HepG2 (cell line): ENCODE measurements around the gene TEKT2. TPM values are rescaled to one million over a fixed set of nuclear protein-coding genes. Genes with fewer than 3 reads are reported as not detected.

Experiments used
- ATAC-seq: fragments of 200-7000 bp; cut with Tn5 transposase; 3 replicates; pipeline ENCODE4 v1.9.1; 2020; ENCODE audit warnings: mild to moderate bottlenecking, moderate library complexity
- BruUV-seq: library from RNA; stranded (reverse); fragments of 400-500 nt; replicated peaks from 2 replicates; lab custom pipeline; 2021; lab: Mats Ljungman, UMichigan
- CTCF ChIA-PET: fragments of 300-600 bp; formaldehyde crosslinking; extraction: SDS; loops from one replicate; lab custom pipeline; 2021; ENCODE audit warnings: low total read pairs, inconsistent platforms, low intra/inter-chr PET ratio; lab: Yijun Ruan, JAX
- POLR2A ChIA-PET: fragments of 350-600 bp; sonication (Branson Sonifier 250); formaldehyde crosslinking; loops from one replicate; lab custom pipeline; 2020; ENCODE audit warnings: antibody characterized with exemption, inconsistent platforms; lab: Yijun Ruan, JAX
- DNase-seq: peaks from one replicate; pipeline ENCODE4 v3.0.0-alpha.2; 2015; ENCODE audit warnings: low spot score
- FAIRE-seq: peaks from 3 replicates; lab custom pipeline; 2011; peaks lifted over from hg19 to GRCh38; lab: Jason Lieb, UNC
- H2AFZ ChIP-seq: one replicate; pipeline ENCODE4 v1.6.1; 2011; ENCODE audit warnings: low read length, inconsistent platforms
- H3K27ac ChIP-seq: fragments of 300-600 bp; 3 replicates; pipeline ENCODE4 v1.8.0; 2011; ENCODE audit warnings: mixed run types, mild to moderate bottlenecking, mixed read lengths, low read length, inconsistent platforms; ENCODE audit not compliant: insufficient read depth; ENCODE audit errors: extremely low read length
- H3K27me3 ChIP-seq, 2 experiments: fragments of 200-600 bp in 1 of 2; 2 replicates in 1 of 2; 3 replicates in 1 of 2; pipeline versions ENCODE4 v1.6.0 to v1.8.0; 2011; ENCODE audit warnings: low read length in 2 of 2, mild to moderate bottlenecking in 2 of 2, moderate library complexity in 2 of 2, inconsistent platforms in 1 of 2; ENCODE audit not compliant: insufficient read depth in 2 of 2, control insufficient read depth in 1 of 2
- H3K36me3 ChIP-seq, 2 experiments: fragments of 200-600 bp in 1 of 2; replicated peaks in 1 of 2; 2 replicates in 1 of 2; 3 replicates in 1 of 2; pipeline versions ENCODE4 v1.5.1 to v1.8.0; 2011; ENCODE audit warnings: low read length in 2 of 2, inconsistent platforms in 1 of 2; ENCODE audit not compliant: insufficient read depth in 2 of 2, control insufficient read depth in 1 of 2
- H3K4me1 ChIP-seq: 2 replicates; pipeline ENCODE4 v1.5.1; 2012; ENCODE audit warnings: low read length, inconsistent platforms; ENCODE audit not compliant: insufficient read depth
- H3K4me2 ChIP-seq: 2 replicates; pipeline ENCODE4 v1.6.0; 2011; ENCODE audit warnings: low read depth, low read length, inconsistent platforms
- H3K4me3 ChIP-seq, 3 experiments: fragments of 200-600 bp in 1 of 3; sonication (generic), shearing (Covaris generic) in 1 of 3; replicated peaks in 1 of 3; 2 replicates each; pipeline ENCODE4 v1.5.1; 2011 to 2016; ENCODE audit warnings: low read length in 3 of 3, inconsistent platforms in 2 of 3, low read depth in 2 of 3, mild to moderate bottlenecking in 2 of 3, control low read depth in 1 of 3, mixed read lengths in 1 of 3; ENCODE audit not compliant: insufficient read depth in 1 of 3
- H3K79me2 ChIP-seq: one replicate; pipeline ENCODE4 v1.6.1; 2011; ENCODE audit warnings: low read length, inconsistent platforms; ENCODE audit not compliant: insufficient read depth
- H3K9ac ChIP-seq: 2 replicates; pipeline ENCODE4 v1.6.0; 2011; ENCODE audit warnings: mild to moderate bottlenecking, low read depth, low read length, inconsistent platforms; ENCODE audit not compliant: insufficient read depth
- H3K9me3 ChIP-seq: 2 replicates; pipeline ENCODE4 v1.5.1; 2012; ENCODE audit warnings: mild to moderate bottlenecking, low read length
- H4K20me1 ChIP-seq: 2 replicates; pipeline ENCODE4 v1.6.0; 2011; ENCODE audit warnings: inconsistent platforms, mild to moderate bottlenecking, low read length, moderate library complexity; ENCODE audit not compliant: insufficient read depth
- BHLHE40 ChIP-seq: IDR thresholded peaks from 2 replicates; pipeline ENCODE4 v1.6.1; 2011; ENCODE audit warnings: low read length, improper control_type of control experiment
- BORCS8-MEF2B ChIP-seq: sonication (generic); formaldehyde crosslinking; IDR thresholded peaks from 2 replicates; pipeline ENCODE4 v1.8.0; 2022; ENCODE audit warnings: mild to moderate bottlenecking, missing genetic modification reagents
- MTA3 ChIP-seq: sonication (generic); formaldehyde crosslinking; IDR thresholded peaks from 2 replicates; pipeline ENCODE4 v1.4.0; 2020; ENCODE audit warnings: missing genetic modification reagents
- PAWR ChIP-seq: sonication (generic); formaldehyde crosslinking; IDR thresholded peaks from 2 replicates; pipeline ENCODE4 v1.4.0; 2020; ENCODE audit warnings: missing genetic modification reagents, mild to moderate bottlenecking, borderline replicate concordance
- RARA ChIP-seq: IDR thresholded peaks from 2 replicates; pipeline ENCODE4 v1.6.1; 2016; ENCODE audit warnings: missing genetic modification reagents, missing compliant biosample characterization
- REL ChIP-seq: sonication (generic); formaldehyde crosslinking; conservative IDR thresholded peaks from 2 replicates; pipeline ENCODE4 v1.8.0; 2022; ENCODE audit warnings: mild to moderate bottlenecking, missing genetic modification reagents, moderate library complexity
- SP4 ChIP-seq: sonication (generic); formaldehyde crosslinking; IDR thresholded peaks from 2 replicates; pipeline ENCODE4 v1.8.1; 2023; ENCODE audit warnings: mild to moderate bottlenecking, missing genetic modification reagents
- ZBTB38 ChIP-seq: sonication (generic); formaldehyde crosslinking; IDR thresholded peaks from 2 replicates; pipeline ENCODE4 v1.5.1; 2020; ENCODE audit warnings: mild to moderate bottlenecking, missing genetic modification reagents
- ZC3H4 ChIP-seq: sonication (generic); formaldehyde crosslinking; IDR thresholded peaks from 2 replicates; pipeline ENCODE4 v1.4.0; 2020; ENCODE audit warnings: missing genetic modification reagents, borderline replicate concordance
- ZNF564 ChIP-seq: sonication (generic); formaldehyde crosslinking; IDR thresholded peaks from 2 replicates; pipeline ENCODE4 v1.8.1; 2023; ENCODE audit warnings: mild to moderate bottlenecking, missing genetic modification reagents
- ZNF629 ChIP-seq: sonication (generic); formaldehyde crosslinking; conservative IDR thresholded peaks from 2 replicates; pipeline ENCODE4 v1.5.0; 2020; ENCODE audit warnings: missing genetic modification reagents
- ZSCAN30 ChIP-seq: sonication (generic); formaldehyde crosslinking; IDR thresholded peaks from 2 replicates; pipeline ENCODE4 v1.5.0; 2020; ENCODE audit warnings: mild to moderate bottlenecking, missing genetic modification reagents
- WGBS: methylation state at CpG from one replicate; pipeline ENCODE4 v1.1.6; 2017; ENCODE audit warnings: low lambda C conversion rate; 5-methylcytosine and 5-hydroxymethylcytosine counted together
- in situ Hi-C: cut with HindIII; loops from 2 replicates; pipeline ENCODE4 v1.10.0; 2017; ENCODE audit warnings: low pct_unique_long_range_greater_than_20kb; ENCODE audit not compliant: extremely low pct_ligation_motif_present
- intact Hi-C: fragments of 100-400 bp; cut with micrococcal nuclease; formaldehyde crosslinking; loops from one replicate; pipeline ENCODE4 v1.10.0; 2022; ENCODE audit not compliant: unreplicated experiment
- polyA plus RNA-seq, 8 experiments: library from polyadenylated mRNA; depleted of rRNA in 3 of 8; stranded (reverse) in 7 of 8; unstranded in 1 of 8; fragments of >200 nt; fragmentation: Illumina TruSeq in 4 of 8; extraction: Trizol in 4 of 8; gene quantifications; 2 replicates each; pipeline versions ENCODE4 v1.2.1 to v1.2.3, GENCODE V29; 2011 to 2016; ENCODE audit warnings: low read depth in 4 of 8, missing spikeins in 1 of 8, mixed read lengths in 1 of 8; ENCODE audit not compliant: insufficient read depth in 1 of 8
- total RNA-seq, 5 experiments: library from RNA; depleted of rRNA; stranded (reverse); fragments of >200 nt; fragmentation: Illumina TruSeq; extraction: Trizol; gene quantifications; 2 replicates each; pipeline ENCODE4 v1.2.3, GENCODE V29; 2016; ENCODE audit warnings: low read depth in 1 of 5
- TF ChIP-seq, protein P1 (sequence below): sonication (generic); formaldehyde crosslinking; IDR thresholded peaks from 2 replicates; pipeline ENCODE4 v1.4.0; 2020; ENCODE audit warnings: mild to moderate bottlenecking, missing genetic modification reagents
- TF ChIP-seq, protein P2 (sequence below), 2 experiments: sonication (generic) in 1 of 2; formaldehyde crosslinking in 1 of 2; IDR thresholded peaks; 2 replicates each; pipeline versions ENCODE4 v1.4.0 to v1.6.1; 2016 to 2020; ENCODE audit warnings: borderline replicate concordance in 1 of 2, low read depth in 1 of 2, mild to moderate bottlenecking in 1 of 2, missing genetic modification reagents in 1 of 2
- TF ChIP-seq, protein P3 (sequence below): sonication (generic); formaldehyde crosslinking; IDR thresholded peaks from 2 replicates; pipeline ENCODE4 v1.4.0; 2020; ENCODE audit warnings: missing genetic modification reagents

Gene TEKT2
- total and polyA plus RNA-seq, 2 of the 13 experiments (the other 11 are each of a cell fraction or from before 2014, with no cell fraction given): 0.31 to 0.38 TPM

DNA sequence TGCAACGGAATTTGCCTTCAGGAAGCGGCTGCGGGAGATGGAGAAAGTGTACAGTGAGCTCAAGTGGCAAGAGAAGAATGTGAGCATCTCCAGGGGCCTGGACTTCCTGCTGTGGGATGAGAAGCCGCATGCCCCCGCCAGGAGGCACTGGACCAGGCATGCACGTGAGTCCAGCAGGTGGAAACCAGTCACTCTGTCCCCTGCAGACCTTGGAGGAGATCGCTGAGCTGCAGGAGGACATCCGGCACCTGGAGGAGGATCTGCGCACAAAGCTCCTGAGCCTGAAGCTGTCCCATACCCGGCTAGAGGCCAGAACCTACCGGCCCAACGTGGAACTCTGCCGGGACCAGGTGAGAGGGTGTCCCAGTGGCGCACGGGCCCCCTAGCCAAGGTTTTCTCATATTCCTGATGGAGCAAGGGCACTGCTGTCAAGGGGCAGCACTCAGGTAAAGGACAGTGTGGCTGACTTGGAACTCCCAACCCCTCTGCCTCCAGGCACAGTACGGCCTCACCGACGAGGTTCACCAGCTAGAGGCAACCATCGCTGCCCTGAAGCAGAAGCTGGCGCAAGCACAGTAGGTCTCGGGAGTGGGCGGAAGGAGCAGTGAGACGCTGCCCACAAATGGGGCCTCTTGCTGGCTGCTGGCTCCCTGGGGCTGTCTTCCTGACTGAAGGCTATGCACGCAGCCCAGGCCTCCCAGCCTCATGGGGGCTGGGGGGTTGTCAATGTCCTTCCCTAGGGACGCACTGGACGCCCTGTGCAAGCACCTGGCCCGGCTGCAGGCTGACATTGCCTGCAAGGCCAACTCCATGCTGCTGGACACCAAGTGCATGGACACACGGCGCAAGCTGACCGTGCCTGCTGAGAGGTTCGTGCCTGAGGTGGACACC, 3.6 kb downstream of the TEKT2 start:
- DNase-seq (no peak), FAIRE-seq (no peak), ATAC-seq (no peak)
- Histone ChIP-seq H3K9ac (peak overlapping the region; percentile 81; the same call in 1 of the 2 replicates), H3K4me3 (peak overlapping the region in 1 of 3 experiments; percentile 96; a peak in 2 of 6 replicates), H3K9me3 (no peaks in the 10 kb centered on the region), H2AFZ (no peak overlapping the region), H3K79me2 (peaks cover 21% of the 10 kb centered on the region), H3K27ac (no peak overlapping the region), H3K4me2 (0 out of 2 replicates have a peak overlapping the region, but pooled peaks have one; percentile 100), H3K27me3 (peaks cover 0 to 2% of the 10 kb centered on the region in 2 experiments; a peak in 1 of 5 replicates), H4K20me1 (no peaks in the 10 kb centered on the region), H3K36me3 (peaks cover 10 to 16% of the 10 kb centered on the region in 2 experiments; a peak in 4 of 5 replicates), H3K4me1 (peaks cover 24% of the 10 kb centered on the region)
- intact Hi-C loops: no loop called here
- 78% methylated on average over 16 of the region's 31 CpGs for WGBS
- CTCF ChIA-PET: no interaction called here
- in situ Hi-C loops: no loop called here
- POLR2A ChIA-PET: interaction anchor here (1.8 kb wide), 1 partner anchor 314 kb away, joined by 5 read pairs; no protein-coding TSS in a partner anchor
- no TSS peak for BruUV-seq
- TF ChIP-seq RARA: no peak
- TF ChIP-seq PAWR (CRISPR knock-in tag): no peak
- TF ChIP-seq ZNF629: no peak
- TF ChIP-seq ZC3H4 (CRISPR knock-in tag): 0 out of 2 replicates have a peak, but pooled peaks have one; percentile 38
- TF ChIP-seq, protein P1, sequence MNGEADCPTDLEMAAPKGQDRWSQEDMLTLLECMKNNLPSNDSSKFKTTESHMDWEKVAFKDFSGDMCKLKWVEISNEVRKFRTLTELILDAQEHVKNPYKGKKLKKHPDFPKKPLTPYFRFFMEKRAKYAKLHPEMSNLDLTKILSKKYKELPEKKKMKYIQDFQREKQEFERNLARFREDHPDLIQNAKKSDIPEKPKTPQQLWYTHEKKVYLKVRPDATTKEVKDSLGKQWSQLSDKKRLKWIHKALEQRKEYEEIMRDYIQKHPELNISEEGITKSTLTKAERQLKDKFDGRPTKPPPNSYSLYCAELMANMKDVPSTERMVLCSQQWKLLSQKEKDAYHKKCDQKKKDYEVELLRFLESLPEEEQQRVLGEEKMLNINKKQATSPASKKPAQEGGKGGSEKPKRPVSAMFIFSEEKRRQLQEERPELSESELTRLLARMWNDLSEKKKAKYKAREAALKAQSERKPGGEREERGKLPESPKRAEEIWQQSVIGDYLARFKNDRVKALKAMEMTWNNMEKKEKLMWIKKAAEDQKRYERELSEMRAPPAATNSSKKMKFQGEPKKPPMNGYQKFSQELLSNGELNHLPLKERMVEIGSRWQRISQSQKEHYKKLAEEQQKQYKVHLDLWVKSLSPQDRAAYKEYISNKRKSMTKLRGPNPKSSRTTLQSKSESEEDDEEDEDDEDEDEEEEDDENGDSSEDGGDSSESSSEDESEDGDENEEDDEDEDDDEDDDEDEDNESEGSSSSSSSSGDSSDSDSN: no peak
- TF ChIP-seq ZSCAN30 (CRISPR knock-in tag): no peak
- TF ChIP-seq BHLHE40: peak; percentile 74
- TF ChIP-seq REL (CRISPR knock-in tag): no peak
- no peak for TF ChIP-seq MTA3 (CRISPR knock-in tag)
- TF ChIP-seq, protein P2, sequence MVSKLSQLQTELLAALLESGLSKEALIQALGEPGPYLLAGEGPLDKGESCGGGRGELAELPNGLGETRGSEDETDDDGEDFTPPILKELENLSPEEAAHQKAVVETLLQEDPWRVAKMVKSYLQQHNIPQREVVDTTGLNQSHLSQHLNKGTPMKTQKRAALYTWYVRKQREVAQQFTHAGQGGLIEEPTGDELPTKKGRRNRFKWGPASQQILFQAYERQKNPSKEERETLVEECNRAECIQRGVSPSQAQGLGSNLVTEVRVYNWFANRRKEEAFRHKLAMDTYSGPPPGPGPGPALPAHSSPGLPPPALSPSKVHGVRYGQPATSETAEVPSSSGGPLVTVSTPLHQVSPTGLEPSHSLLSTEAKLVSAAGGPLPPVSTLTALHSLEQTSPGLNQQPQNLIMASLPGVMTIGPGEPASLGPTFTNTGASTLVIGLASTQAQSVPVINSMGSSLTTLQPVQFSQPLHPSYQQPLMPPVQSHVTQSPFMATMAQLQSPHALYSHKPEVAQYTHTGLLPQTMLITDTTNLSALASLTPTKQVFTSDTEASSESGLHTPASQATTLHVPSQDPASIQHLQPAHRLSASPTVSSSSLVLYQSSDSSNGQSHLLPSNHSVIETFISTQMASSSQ (IDR thresholded peaks at IDR 0.05; ENCODE audit: low read depth): no peak
- TF ChIP-seq, protein P2 (CRISPR knock-in tag; IDR thresholded peaks at IDR 0.05; ENCODE audit: borderline replicate concordance): no peak
- TF ChIP-seq, protein P3, sequence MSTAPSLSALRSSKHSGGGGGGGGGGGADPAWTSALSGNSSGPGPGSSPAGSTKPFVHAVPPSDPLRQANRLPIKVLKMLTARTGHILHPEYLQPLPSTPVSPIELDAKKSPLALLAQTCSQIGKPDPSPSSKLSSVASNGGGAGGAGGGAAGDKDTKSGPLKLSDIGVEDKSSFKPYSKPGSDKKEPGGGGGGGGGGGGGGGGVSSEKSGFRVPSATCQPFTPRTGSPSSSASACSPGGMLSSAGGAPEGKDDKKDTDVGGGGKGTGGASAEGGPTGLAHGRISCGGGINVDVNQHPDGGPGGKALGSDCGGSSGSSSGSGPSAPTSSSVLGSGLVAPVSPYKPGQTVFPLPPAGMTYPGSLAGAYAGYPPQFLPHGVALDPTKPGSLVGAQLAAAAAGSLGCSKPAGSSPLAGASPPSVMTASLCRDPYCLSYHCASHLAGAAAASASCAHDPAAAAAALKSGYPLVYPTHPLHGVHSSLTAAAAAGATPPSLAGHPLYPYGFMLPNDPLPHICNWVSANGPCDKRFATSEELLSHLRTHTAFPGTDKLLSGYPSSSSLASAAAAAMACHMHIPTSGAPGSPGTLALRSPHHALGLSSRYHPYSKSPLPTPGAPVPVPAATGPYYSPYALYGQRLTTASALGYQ: no peak
- no peak for TF ChIP-seq BORCS8-MEF2B (CRISPR knock-in tag)
- no peak for TF ChIP-seq ZNF564 (CRISPR knock-in tag)
- TF ChIP-seq SP4: no peak
- TF ChIP-seq ZBTB38 (CRISPR knock-in tag): peak; percentile 22; the same call in 1 of the 2 replicates
